ENCODE measurements around the gene DMTF1. TPM values are rescaled to one million over a fixed set of nuclear protein-coding genes. Genes with fewer than 3 reads are reported as not detected.

Gene DMTF1
- total RNA-seq, 1 donor from 2014 or later, result 14.8 TPM

DNA sequence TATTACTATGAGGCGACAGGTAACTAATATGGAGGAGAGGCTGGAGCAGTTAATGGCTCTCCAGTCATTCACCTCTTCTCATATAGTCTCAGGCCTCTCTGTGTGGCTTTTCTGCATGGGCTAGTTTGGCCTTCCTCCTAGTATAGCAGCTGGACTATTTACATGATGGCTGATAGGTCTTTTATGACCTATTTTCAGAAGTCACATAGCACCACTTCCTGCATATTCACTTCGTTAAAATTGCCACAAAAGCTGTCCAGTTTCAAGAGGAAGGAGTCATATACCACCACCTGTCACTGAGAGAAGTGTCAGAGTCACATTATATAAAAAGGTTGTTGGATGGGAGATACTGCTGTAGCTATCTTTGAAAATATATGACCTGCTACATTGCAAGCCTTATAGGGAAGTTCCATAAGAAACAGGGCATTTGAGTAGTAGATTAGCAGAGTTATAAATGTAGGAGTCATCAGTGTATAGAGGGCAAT lies 8.0 kb upstream of the DMTF1 start:
- no peak for ATAC-seq
- DNase-seq (ENCODE audit: low spot score), result no peak

DNA sequence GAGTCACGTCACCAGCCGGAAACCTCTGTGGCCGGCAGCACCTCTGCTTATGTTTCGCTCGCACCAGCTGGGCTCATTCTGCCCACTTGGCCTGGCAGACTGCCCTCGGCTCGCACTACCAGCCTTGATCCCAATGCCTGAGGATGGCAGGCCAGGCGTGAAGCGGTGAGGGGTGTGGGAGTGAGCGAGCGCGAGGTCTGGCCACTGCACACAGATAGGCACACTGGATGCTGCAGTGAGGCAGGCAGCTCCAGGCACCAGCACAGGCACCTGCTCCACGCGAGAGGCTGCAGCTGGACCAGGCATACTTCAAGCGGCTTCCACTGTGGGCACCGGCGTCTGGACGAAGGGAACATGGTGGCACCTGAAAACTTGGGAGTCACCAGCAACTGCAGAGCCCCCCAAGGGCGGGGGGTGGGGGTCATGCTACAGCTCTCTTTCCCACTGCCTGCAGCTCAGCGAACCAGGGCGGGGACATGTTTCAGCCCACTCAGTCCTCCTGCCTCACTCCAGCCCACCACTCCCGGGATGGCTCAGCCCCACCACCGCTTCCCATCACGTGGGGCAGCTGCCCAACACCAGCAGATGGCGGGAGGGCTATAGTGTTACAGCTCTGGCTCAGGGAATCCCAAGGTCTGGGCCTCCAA lies 5.4 kb upstream of the DMTF1 start:
- ATAC-seq, result no peak
- no peak for DNase-seq (ENCODE audit: low spot score)

- DNase-seq (ENCODE audit: low spot score), result no peak
These were observed 4.8 kb upstream of the DMTF1 start for GRCh38 chr7:87147500-87147899.

GRCh38 chr7:87148332-87148955 lies 3.8 kb upstream of the DMTF1 start:
- DNase-seq (ENCODE audit: low spot score), result no peak
- ATAC-seq, result no peak

More at GRCh38 chr7:87147500-87147899, 4.8 kb upstream of the DMTF1 start:
- no peak for ATAC-seq

- DNase-seq (ENCODE audit: low spot score) (no peak), ATAC-seq (no peak)
These were observed 1.1 kb upstream of the DMTF1 start for GRCh38 chr7:87151002-87151728.

DNA sequence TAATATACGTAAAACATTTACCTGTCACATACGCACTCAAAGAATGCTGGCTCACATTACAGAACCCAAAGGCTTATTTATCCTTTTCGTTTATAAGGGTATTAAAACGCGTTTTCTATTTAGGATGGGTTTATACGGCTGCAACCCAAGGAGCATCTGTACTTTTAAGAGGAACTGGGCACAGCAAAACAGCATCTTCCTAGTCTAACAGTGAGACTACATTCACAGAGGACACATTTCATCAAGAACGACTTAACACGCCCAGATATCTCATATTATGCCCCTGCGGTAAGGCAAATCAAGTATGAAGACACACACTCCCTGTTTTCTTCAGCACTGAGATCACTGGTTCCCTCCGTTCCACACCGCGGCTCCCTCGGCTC lies 533 bp upstream of the DMTF1 start:
- no peak for DNase-seq (ENCODE audit: low spot score)
- ATAC-seq, result no peak

- ATAC-seq (peak; percentile 27), DNase-seq (ENCODE audit: low spot score) (peak; percentile 54)
These were observed 816 bp downstream of the DMTF1 start for GRCh38 chr7:87152897-87153641.

DNA sequence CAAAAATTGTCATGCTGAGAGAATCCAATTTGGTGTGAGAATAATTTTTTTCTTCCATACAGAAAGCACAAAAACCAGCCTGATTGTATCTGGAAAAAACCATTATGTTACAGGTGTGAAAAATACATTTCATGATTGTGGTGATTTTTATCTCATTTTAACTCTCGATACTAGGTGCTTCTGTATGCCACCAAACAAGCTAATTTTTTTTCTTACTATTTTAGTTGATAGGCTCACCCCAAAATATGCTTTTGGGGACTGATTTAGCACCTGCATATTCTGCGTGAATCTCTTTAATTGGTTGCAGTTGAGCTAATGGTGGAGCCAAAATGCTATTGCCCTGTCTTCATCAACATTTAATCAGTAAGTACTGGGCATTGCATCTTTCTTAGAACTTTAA lies 1.9 kb downstream of the DMTF1 start:
- DNase-seq (ENCODE audit: low spot score) (no peak), ATAC-seq (no peak)

GRCh38 chr7:87154569-87154968 lies 2.3 kb downstream of the DMTF1 start:
- DNase-seq (ENCODE audit: low spot score) (no peak), ATAC-seq (no peak)

- no peak for ATAC-seq
These were observed 3.5 kb downstream of the DMTF1 start for GRCh38 chr7:87155788-87156187.

DNA sequence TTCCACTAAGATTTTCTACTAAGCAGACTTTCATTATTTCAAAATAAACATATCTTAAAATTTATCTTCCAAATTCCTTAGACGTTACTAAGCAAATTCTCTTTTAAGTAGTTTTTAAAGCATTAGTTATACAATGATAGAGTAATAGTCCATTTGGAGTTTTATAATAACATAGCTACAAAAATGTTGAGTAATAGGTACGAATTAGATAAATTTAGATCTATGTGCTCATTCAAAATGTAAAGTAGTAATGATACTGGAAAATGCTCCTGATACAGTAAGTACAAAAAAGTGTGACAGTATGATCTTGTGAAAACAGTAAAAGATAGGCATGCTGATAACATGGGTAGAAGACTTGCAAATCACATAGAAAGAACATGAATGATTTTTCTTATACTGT lies 4.5 kb downstream of the DMTF1 start:
- DNase-seq (ENCODE audit: low spot score) (no peak), ATAC-seq (no peak)

More at GRCh38 chr7:87155788-87156187, 3.5 kb downstream of the DMTF1 start:
- DNase-seq (ENCODE audit: low spot score), result no peak

DNA sequence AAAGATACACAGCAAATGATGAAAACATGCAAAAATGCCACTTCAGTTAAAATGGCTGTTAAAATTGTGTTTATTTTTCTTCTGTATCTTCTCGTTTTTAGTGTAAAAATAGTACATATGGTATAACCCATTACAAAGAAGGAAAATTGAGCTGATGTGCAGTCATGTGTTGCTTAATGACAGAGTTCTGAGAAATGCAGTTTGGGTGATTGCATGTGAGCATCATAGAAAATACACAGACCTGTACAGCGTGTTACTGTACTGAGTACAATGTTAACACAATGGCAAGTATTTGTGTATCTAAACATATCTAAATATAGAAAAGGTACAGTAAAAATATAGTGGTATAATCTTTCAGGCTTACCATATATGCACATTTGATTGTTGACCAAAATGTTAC lies 7.3 kb downstream of the DMTF1 start:
- no peak for DNase-seq (ENCODE audit: low spot score)
- no peak for ATAC-seq

DNA sequence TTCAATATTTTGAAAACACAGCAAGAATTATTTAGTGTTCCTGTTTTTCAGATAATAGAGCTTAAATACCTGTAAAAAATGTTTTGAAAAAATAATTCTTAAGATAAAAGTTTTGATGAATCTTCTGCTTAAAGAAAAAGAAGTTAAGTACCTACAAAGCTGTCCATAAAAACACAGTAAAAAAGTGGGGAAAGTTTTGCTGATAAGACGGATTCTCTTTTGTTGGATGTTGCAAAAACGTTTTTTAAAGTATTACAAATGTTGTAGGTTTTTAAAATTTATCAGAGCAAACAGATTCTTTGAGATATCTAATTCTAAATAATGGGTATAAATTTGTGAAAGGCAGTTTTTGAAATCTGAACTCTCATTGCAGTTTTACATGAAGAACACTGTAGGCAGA lies 12.2 kb downstream of the DMTF1 start:
- ATAC-seq (no peak), DNase-seq (ENCODE audit: low spot score) (no peak)

DNA sequence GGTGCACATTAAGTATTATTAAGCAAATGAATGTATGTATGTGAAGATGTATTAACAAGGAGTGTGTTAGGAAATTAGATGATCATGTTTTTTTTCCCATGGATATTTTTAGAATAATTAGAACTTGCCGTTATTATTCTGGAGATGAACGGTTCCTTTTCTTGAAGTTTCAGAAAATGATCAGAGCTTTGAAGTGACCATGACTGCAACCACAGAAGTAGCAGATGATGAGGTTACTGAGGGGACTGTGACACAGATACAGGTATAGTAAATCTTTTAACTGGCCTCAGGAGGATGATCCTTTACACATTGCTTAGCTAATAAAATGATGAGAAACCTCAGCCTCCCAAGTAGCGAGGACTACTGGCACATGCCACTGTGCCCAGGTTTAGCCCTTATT lies 18.6 kb downstream of the DMTF1 start:
- ATAC-seq (no peak), DNase-seq (ENCODE audit: low spot score) (no peak)

DNA sequence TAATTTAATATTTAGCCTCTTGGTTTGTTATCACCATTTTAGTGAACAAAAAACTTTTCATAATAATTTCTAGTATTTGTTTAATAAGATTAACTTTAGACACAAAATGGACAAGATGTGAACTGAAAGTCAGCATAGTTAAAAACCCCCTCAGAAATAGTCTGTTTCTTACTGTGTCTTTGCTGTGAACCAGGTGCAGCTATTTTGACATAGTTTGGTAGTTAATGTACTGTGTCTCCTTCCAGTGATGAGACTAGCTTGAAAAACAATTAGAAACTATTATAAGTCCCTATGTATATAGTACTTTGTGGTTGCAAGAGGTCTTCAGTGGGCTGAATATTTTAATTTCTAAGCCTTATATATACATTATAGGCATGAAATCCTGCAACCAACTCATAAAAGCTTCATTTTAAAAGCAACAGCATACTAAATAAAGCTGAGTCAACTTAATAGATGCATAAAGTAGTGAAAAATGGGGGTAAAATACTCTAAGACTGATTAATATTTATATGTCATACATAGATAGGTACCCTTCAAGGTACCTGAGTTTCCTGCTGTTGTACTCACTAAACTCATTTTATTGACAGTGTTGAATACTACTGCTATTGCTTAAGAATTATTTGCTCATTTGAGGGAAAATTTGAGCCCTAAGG lies 19.2 kb downstream of the DMTF1 start:
- DNase-seq (ENCODE audit: low spot score) (no peak), ATAC-seq (no peak)

- ATAC-seq, result no peak
- no peak for DNase-seq (ENCODE audit: low spot score)
These were observed 21.2 kb downstream of the DMTF1 start for GRCh38 chr7:87173471-87173870.

DNA sequence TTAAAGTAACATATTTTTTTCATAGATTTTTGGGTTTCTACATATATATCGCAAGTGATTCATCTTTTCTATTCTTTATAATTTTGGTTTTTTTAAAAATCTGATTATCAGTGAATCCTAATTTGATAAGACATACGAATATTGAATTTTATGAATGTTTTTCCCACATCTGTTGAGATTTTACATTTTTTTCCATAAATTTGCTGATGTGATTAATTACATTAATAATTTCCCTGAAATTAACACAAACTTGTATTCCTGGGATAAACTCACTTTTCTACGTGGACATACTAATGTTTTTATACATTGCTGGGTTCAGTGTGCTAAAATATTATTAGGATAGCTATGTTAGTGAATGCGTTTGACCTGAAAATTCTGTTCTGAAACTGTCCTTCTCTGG lies 26.1 kb downstream of the DMTF1 start:
- DNase-seq (ENCODE audit: low spot score) (no peak), ATAC-seq (no peak)

DNA sequence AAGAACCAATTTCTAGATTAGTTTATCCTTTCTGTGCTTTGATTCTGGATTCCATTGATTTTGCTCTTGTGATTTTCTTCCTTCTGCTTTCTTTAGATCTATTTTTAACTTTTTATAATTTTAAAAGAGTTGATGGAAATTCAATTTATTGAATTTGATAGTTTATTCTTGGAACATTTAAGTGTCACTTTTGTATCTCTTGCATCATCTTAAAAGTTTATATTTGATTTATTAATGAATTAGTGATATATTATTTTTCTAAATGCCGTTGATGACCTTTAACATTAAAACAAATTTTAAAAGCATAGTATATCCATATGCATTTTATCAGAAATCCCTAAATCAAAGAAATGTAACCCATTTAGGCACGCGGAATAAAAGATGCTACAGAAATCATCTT lies 26.9 kb downstream of the DMTF1 start:
- ATAC-seq (no peak), DNase-seq (ENCODE audit: low spot score) (no peak)

GRCh38 chr7:87187120-87187519 lies 34.9 kb downstream of the DMTF1 start:
- DNase-seq (ENCODE audit: low spot score) (no peak), ATAC-seq (no peak)

- no peak for DNase-seq (ENCODE audit: low spot score)
These were observed 36.7 kb downstream of the DMTF1 start for GRCh38 chr7:87188930-87189329.

DNA sequence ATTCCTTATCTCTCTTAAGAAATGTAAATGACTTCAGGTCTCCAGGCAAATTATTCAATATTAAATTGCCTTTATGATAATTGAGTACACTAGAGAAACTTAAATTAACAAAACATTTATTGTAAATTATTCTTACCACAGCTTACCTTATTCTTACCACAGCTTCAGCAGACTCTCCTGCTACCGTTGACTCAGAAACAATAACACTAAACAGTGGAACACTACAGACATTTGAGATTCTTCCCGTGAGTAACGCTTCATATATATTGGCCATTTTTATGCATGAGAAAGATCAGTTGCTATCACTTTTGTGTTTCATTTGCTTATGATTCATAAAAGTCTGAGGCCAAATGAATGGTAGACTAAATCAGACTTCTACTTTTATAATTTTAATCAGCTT lies 38.5 kb downstream of the DMTF1 start:
- no peak for ATAC-seq
- no peak for DNase-seq (ENCODE audit: low spot score)

More at GRCh38 chr7:87188930-87189329, 36.7 kb downstream of the DMTF1 start:
- ATAC-seq, result no peak

Measured in left lobe of liver (tissue), 2 donors.